Endothelial cell of umbilical vein (primary cell): ENCODE measurements around the gene MARCHF6. TPM values are rescaled to one million over a fixed set of nuclear protein-coding genes. Genes with fewer than 3 reads are reported as not detected.

Experiments
- BruUV-seq: library from RNA; stranded (reverse); fragments of 400-500 nt; replicated peaks from 2 replicates; lab custom pipeline; 2021; lab: Mats Ljungman, UMichigan
- CTCF ChIA-PET: fragments of 300-600, 350-600 bp; sonication (Branson Sonifier 250); formaldehyde crosslinking; loops from one replicate; lab custom pipeline; 2021; ENCODE audit warnings: antibody characterized with exemption, inconsistent platforms; lab: Charles Lee
- POLR2A ChIA-PET: fragments of 300-600, 350-600 bp; sonication (Branson Sonifier 250); formaldehyde crosslinking; loops from one replicate; lab custom pipeline; 2021; ENCODE audit warnings: antibody characterized with exemption, inconsistent platforms; lab: Charles Lee
- DNase-seq: peaks from one replicate; pipeline ENCODE4 v3.0.0-alpha.2; 2011; ENCODE audit warnings: low read depth, low spot score
- FAIRE-seq: peaks from 2 replicates; lab custom pipeline; 2011; peaks lifted over from hg19 to GRCh38; lab: Jason Lieb, UNC
- H2AFZ ChIP-seq: 2 replicates; pipeline ENCODE4 v1.6.0; 2012; ENCODE audit warnings: low read depth, low read length, control low read depth, inconsistent platforms
- H3K27ac ChIP-seq: 2 replicates; pipeline ENCODE4 v1.5.1; 2011; ENCODE audit warnings: low read depth, mild to moderate bottlenecking, control low read depth, low read length, moderate library complexity; ENCODE audit not compliant: insufficient read depth
- H3K27me3 ChIP-seq, 2 experiments: 2 replicates each; pipeline versions ENCODE4 v1.6.0 to v1.6.1; 2011; ENCODE audit warnings: low read length in 2 of 2, mixed read lengths in 1 of 2; ENCODE audit not compliant: control insufficient read depth in 2 of 2, insufficient read depth in 2 of 2
- H3K36me3 ChIP-seq, 2 experiments: 2 replicates in 1 of 2; 3 replicates in 1 of 2; pipeline ENCODE4 v1.5.1; 2011; ENCODE audit warnings: low read length in 2 of 2, mild to moderate bottlenecking in 1 of 2, moderate library complexity in 1 of 2; ENCODE audit not compliant: control insufficient read depth in 2 of 2, insufficient read depth in 2 of 2; ENCODE audit errors: extremely low read depth in 1 of 2
- H3K4me1 ChIP-seq: 3 replicates; pipeline ENCODE4 v1.5.1; 2011; ENCODE audit warnings: mild to moderate bottlenecking, low read length; ENCODE audit not compliant: control insufficient read depth, insufficient read depth; ENCODE audit errors: extremely low read depth
- H3K4me2 ChIP-seq: 2 replicates; pipeline ENCODE4 v1.6.1; 2011; ENCODE audit warnings: low read length, control low read depth, mixed read lengths; ENCODE audit not compliant: insufficient read depth
- H3K4me3 ChIP-seq, 3 experiments: fragments of 200-600 bp in 1 of 3; sonication (generic), shearing (Covaris generic) in 1 of 3; replicated peaks in 1 of 3; 2 replicates each; pipeline ENCODE4 v1.5.1; 2011 to 2016; ENCODE audit warnings: control low read depth in 3 of 3, low read length in 3 of 3, mild to moderate bottlenecking in 2 of 3, inconsistent platforms in 1 of 3, low read depth in 1 of 3, moderate library complexity in 1 of 3; ENCODE audit not compliant: insufficient read depth in 1 of 3
- H3K79me2 ChIP-seq: 2 replicates; pipeline ENCODE4 v1.6.0; 2012; ENCODE audit warnings: low read length, inconsistent platforms; ENCODE audit not compliant: control insufficient read depth, insufficient read depth
- H3K9ac ChIP-seq: replicated peaks from 2 replicates; pipeline ENCODE3; 2011; ENCODE audit warnings: low read length, control low read depth; ENCODE audit not compliant: insufficient read depth; ENCODE audit errors: extremely low read depth
- H3K9me1 ChIP-seq: replicated peaks from 3 replicates; pipeline ENCODE4 v1.6.0; 2011; ENCODE audit warnings: mild to moderate bottlenecking, low read length; ENCODE audit not compliant: control insufficient read depth, insufficient read depth; ENCODE audit errors: extremely low read depth
- H3K9me3 ChIP-seq: replicated peaks from 2 replicates; pipeline ENCODE4 v1.5.1; 2012; ENCODE audit warnings: low read length, inconsistent platforms; ENCODE audit not compliant: control insufficient read depth, insufficient read depth
- H4K20me1 ChIP-seq: replicated peaks from 2 replicates; pipeline ENCODE3; 2011; ENCODE audit warnings: mild to moderate bottlenecking, low read length; ENCODE audit not compliant: control insufficient read depth, insufficient read depth; ENCODE audit errors: extremely low read depth
- EZH2 ChIP-seq: IDR thresholded peaks from 2 replicates; pipeline ENCODE4 v1.6.1; 2012; ENCODE audit warnings: borderline replicate concordance, low read depth, mild to moderate bottlenecking, moderate library complexity, low read length, inconsistent platforms; ENCODE audit not compliant: severe bottlenecking
- JUN ChIP-seq: IDR thresholded peaks from 2 replicates; pipeline ENCODE4 v1.6.1; 2011; ENCODE audit warnings: borderline replicate concordance, low read depth; ENCODE audit not compliant: insufficient read length, insufficient read depth
- MYC ChIP-seq: IDR thresholded peaks from one replicate; pipeline ENCODE4 v1.6.1; 2011; ENCODE audit warnings: mild to moderate bottlenecking, low read depth, low read length
- POLR2A ChIP-seq: IDR thresholded peaks from 2 replicates; pipeline ENCODE4 v1.6.1; 2012; ENCODE audit warnings: low read depth, mild to moderate bottlenecking, control low read depth, low read length
- POLR2AphosphoS5 ChIP-seq: IDR thresholded peaks from 2 replicates; pipeline ENCODE4 v1.6.1; 2012; ENCODE audit warnings: low read depth, mild to moderate bottlenecking, control low read depth, low read length, moderate library complexity; ENCODE audit not compliant: insufficient read depth
- dilution Hi-C: fragments of 300-500 bp; cut with MboI; formaldehyde crosslinking; loops from one replicate; pipeline ENCODE4 v1.15.0; 2019; ENCODE audit warnings: low sequenced_read_pairs; ENCODE audit not compliant: extremely low pct_ligation_motif_present
- intact Hi-C: fragments of 100-400 bp; cut with micrococcal nuclease; formaldehyde crosslinking; loops from one replicate; pipeline ENCODE4 v1.10.0; 2022
- polyA plus RNA-seq, 4 experiments: library from polyadenylated mRNA; depleted of rRNA in 3 of 4; stranded (reverse) in 3 of 4; unstranded in 1 of 4; fragments of >200 nt; gene quantifications; 2 replicates each; pipeline versions ENCODE4 v1.2.1 to v1.2.3, GENCODE V29; 2011 to 2012; ENCODE audit warnings: missing spikeins in 1 of 4
- total RNA-seq: library from RNA; stranded (reverse); gene quantifications from 2 replicates; pipeline ENCODE4 v1.2.3, GENCODE V29; 2021
- TF ChIP-seq, protein P1 (sequence below): IDR thresholded peaks from 2 replicates; pipeline ENCODE4 v1.6.1; 2011; ENCODE audit not compliant: insufficient read depth, insufficient read length
- TF ChIP-seq, protein P2 (sequence below), 2 donors: IDR thresholded peaks; 1 replicate in 1 of 2; 2 replicates in 1 of 2; pipeline ENCODE4 v1.5.1; 2011; ENCODE audit warnings: low read length in 2 of 2, mild to moderate bottlenecking in 2 of 2, moderate library complexity in 2 of 2, control low read depth in 1 of 2, inconsistent platforms in 1 of 2, low read depth in 1 of 2; ENCODE audit not compliant: insufficient read depth in 1 of 2; ENCODE audit errors: extremely low read depth in 1 of 2

Gene MARCHF6
- total and polyA plus RNA-seq, 2 donors (not counting 3 experiments of a cell fraction or from before 2014, with no cell fraction given), result 108 to 112 TPM

DNA sequence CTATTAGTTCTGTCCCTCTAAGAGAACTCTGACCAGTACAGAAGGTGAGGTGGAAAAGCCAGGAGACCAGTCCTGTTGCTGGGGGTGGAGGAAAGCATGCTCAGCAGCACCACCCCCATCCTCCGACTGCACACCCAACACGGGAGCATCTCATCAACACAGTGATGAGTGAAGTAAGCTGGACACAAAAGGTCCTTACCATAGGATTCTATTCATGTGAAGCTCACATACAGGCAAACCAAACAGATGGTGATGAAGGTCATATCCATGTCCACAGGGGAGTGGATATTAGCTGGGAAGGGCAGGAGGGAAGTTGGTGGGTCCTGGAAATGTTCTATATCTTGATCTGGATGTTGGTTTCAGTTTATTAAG, 14.8 kb upstream of the MARCHF6 start:
- no peaks in the 10 kb centered on the region for H3K4me1 ChIP-seq
- no peak overlapping the region for H3K27ac ChIP-seq
- H3K4me3 ChIP-seq, result no peak overlapping the region
- no TSS peak for BruUV-seq
- no peaks in the 10 kb centered on the region for H3K79me2 ChIP-seq
- intact Hi-C loops, result no loop called here
- CTCF ChIA-PET, result interaction anchor here (0.8 kb wide), 1 partner anchor 15 kb away, joined by 4 read pairs; the partner anchor contains the start of gene MARCHF6
- dilution Hi-C loops, result no loop called here
- H3K9me1 ChIP-seq, result no peaks in the 10 kb centered on the region
- no peaks in the 10 kb centered on the region for H4K20me1 ChIP-seq
- no peak for DNase-seq
- no peak overlapping the region for H3K4me2 ChIP-seq
- no peak overlapping the region for H3K9ac ChIP-seq
- H3K36me3 ChIP-seq, result no peaks in the 10 kb centered on the region
- H3K9me3 ChIP-seq, result no peaks in the 10 kb centered on the region
- H2AFZ ChIP-seq, result no peak overlapping the region
- TF ChIP-seq JUN (no peak), EZH2 (no peak), POLR2AphosphoS5 (no peak), POLR2A (no peak), MYC (no peak)
- TF ChIP-seq, protein P1, sequence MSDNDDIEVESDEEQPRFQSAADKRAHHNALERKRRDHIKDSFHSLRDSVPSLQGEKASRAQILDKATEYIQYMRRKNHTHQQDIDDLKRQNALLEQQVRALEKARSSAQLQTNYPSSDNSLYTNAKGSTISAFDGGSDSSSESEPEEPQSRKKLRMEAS, result no peak
- TF ChIP-seq, protein P2, sequence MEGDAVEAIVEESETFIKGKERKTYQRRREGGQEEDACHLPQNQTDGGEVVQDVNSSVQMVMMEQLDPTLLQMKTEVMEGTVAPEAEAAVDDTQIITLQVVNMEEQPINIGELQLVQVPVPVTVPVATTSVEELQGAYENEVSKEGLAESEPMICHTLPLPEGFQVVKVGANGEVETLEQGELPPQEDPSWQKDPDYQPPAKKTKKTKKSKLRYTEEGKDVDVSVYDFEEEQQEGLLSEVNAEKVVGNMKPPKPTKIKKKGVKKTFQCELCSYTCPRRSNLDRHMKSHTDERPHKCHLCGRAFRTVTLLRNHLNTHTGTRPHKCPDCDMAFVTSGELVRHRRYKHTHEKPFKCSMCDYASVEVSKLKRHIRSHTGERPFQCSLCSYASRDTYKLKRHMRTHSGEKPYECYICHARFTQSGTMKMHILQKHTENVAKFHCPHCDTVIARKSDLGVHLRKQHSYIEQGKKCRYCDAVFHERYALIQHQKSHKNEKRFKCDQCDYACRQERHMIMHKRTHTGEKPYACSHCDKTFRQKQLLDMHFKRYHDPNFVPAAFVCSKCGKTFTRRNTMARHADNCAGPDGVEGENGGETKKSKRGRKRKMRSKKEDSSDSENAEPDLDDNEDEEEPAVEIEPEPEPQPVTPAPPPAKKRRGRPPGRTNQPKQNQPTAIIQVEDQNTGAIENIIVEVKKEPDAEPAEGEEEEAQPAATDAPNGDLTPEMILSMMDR (IDR thresholded peaks at IDR 0.05; ENCODE audit: extremely low read depth in 1 of 2, insufficient read depth in 1 of 2, low read depth in 1 of 2, low read length in 2 of 2), result no peak
- no peak for FAIRE-seq
- no peaks in the 10 kb centered on the region for H3K27me3 ChIP-seq
- POLR2A ChIA-PET, result no interaction called here
